Measurements from ENCODE around the gene PPP2R5C. TPM values are rescaled to one million over a fixed set of nuclear protein-coding genes. Genes with fewer than 3 reads are reported as not detected.

PPP2R5C gene
- total and polyA plus RNA-seq, 9 of the 15 experiments (the other 6 are each of a cell fraction or from before 2014, with no cell fraction given): 284 to 617 (median 395) TPM

GRCh38 chr14:101763941-101764709, 2.6 kb downstream of the PPP2R5C start (continued):
- TF ChIP-seq ZNF174 (CRISPR knock-in tag; IDR thresholded peaks at IDR 0.05) (no peak), MXD1 (CRISPR knock-in tag; IDR thresholded peaks at IDR 0.05; ENCODE audit: borderline replicate concordance, poor library complexity, severe bottlenecking) (no peak)

- no peak overlapping the region for H3K4me3 ChIP-seq
- no peak overlapping the region; the same call in 1 of the 2 replicates for H3K4me2 ChIP-seq (ENCODE audit: insufficient read depth, low read length)
- no peaks in the 10 kb centered on the region for H3K27me3 ChIP-seq (ENCODE audit: control insufficient read depth in 2 of 2, insufficient read depth in 2 of 2, low read length in 2 of 2)
- no peak for DNase-seq (ENCODE audit: extremely low read depth in 1 of 4, low spot score in 3 of 4)
- peak; percentile 7 for ATAC-seq
- in situ Hi-C loops (cut with MboI) (no loop called here), intact Hi-C loops (cut with micrococcal nuclease) (no loop called here)
- H4K20me1 ChIP-seq (replicated peaks; ENCODE audit: control insufficient read depth, insufficient read depth, low read length): peaks cover 5% of the 10 kb centered on the region
- peaks cover 11 to 28% of the 10 kb centered on the region in 2 experiments; a peak in 4 of 5 replicates for H3K4me1 ChIP-seq (replicated peaks in 1 of 2; ENCODE audit: control insufficient read depth in 2 of 2, insufficient read depth in 2 of 2, low read length in 2 of 2)
- peaks cover 66% of the 10 kb centered on the region for H3K36me3 ChIP-seq (ENCODE audit: control insufficient read depth, insufficient read depth, low read length)
- no peak overlapping the region for H2AFZ ChIP-seq (ENCODE audit: low read depth, low read length)
- no peak for FAIRE-seq
- 82% methylated on average over 7 of the region's 7 CpGs for WGBS (ENCODE audit: insufficient coverage, low coverage, missing lambda C conversion rate)
- H3K9me1 ChIP-seq (ENCODE audit: control insufficient read depth, insufficient read depth, low read length): no peaks in the 10 kb centered on the region
- H3K9ac ChIP-seq (ENCODE audit: insufficient read depth in 1 of 2, low read depth in 2 of 2, low read length in 2 of 2): no peak overlapping the region
- peaks cover 94% of the 10 kb centered on the region for H3K79me2 ChIP-seq (ENCODE audit: control insufficient read depth, insufficient read depth, low read length)
- H3K27ac ChIP-seq (ENCODE audit: extremely low read depth, low read depth, low read length): no peak overlapping the region
- no TSS peak for BruUV-seq (replicated peaks)
- POLR2A ChIA-PET: interaction anchor here (0.6 to 1.4 kb wide), 5 partner anchors 32 to 53 kb away, joined by 3 read pairs; no protein-coding TSS in a partner anchor
- CTCF ChIA-PET (ENCODE audit: low intra/inter-chr PET ratio): no interaction called here
- no peaks in the 10 kb centered on the region for H3K9me3 ChIP-seq (replicated peaks; ENCODE audit: control insufficient read depth, insufficient read depth, low read depth, low read length)
- TF ChIP-seq ADNP (tag; IDR thresholded peaks at IDR 0.05) (no peak), CBX8 (IDR thresholded peaks at IDR 0.05; ENCODE audit: borderline replicate concordance, extremely low read depth, low read depth, low read length, poor library complexity, severe bottlenecking) (no peak), EWSR1 (IDR thresholded peaks at IDR 0.05; ENCODE audit: borderline replicate concordance, low read depth, partially characterized antibody) (no peak), POLR2G (IDR thresholded peaks at IDR 0.05; ENCODE audit: low read depth, low read length) (peak; percentile 19; the same call in 1 of the 2 replicates), CSDE1 (IDR thresholded peaks at IDR 0.05) (no peak), SAFB (IDR thresholded peaks at IDR 0.05; ENCODE audit: borderline replicate concordance, low read depth, low read length) (no peak), POLR3A (IDR thresholded peaks at IDR 0.05; ENCODE audit: borderline replicate concordance, extremely low read depth, insufficient read depth, insufficient read length) (no peak), POLR2AphosphoS5 (IDR thresholded peaks at IDR 0.05; ENCODE audit: control insufficient read depth, insufficient read depth, low read depth, low read length) (peak; percentile 8; the same call in 1 of the 2 replicates), ATF3 (IDR thresholded peaks at IDR 0.05) (no peak), ATF3 (CRISPR knock-in tag; conservative IDR thresholded peaks at IDR 0.05) (no peak), GTF3C2 (IDR thresholded peaks at IDR 0.05; ENCODE audit: borderline replicate concordance, extremely low read depth, insufficient read length) (no peak)
Observed at GRCh38 chr14:101767618-101768362, 6.3 kb downstream of the PPP2R5C start.
